SIG-M5 treated with dmso at 0.1 percent for 504 hours (cell line): ENCODE data around the gene ATXN1L.
"Not testable (repeated sequence)": the region's sequence is repeated elsewhere in the genome, so short reads cannot be mapped to it uniquely, and the experiment has no call there.

Experiments used
- DNase-seq: peaks from one replicate; lab custom pipeline; 2025; ENCODE audit not compliant: unreplicated experiment; lab: John Stamatoyannopoulos, UW

The ATXN1L gene

GRCh38 chr16:71852561-71852960, 6.8 kb downstream of the ATXN1L start:
- DNase-seq, result no peak

GRCh38 chr16:71853413-71853812, 7.6 kb downstream of the ATXN1L start:
- no peak for DNase-seq

- no peak for DNase-seq
Observed at GRCh38 chr16:71854369-71854948, 8.7 kb downstream of the ATXN1L start.

- no peak for DNase-seq
Observed at GRCh38 chr16:71855937-71856662, 10.3 kb downstream of the ATXN1L start.

- no peak for DNase-seq
Observed at GRCh38 chr16:71859762-71860521, 14.2 kb downstream of the ATXN1L start.

GRCh38 chr16:71863995-71864394, 18.2 kb downstream of the ATXN1L start:
- no peak for DNase-seq

- no peak for DNase-seq
Observed at GRCh38 chr16:71865173-71865863, 19.5 kb downstream of the ATXN1L start.

GRCh38 chr16:71867175-71867574, 21.4 kb downstream of the ATXN1L start:
- DNase-seq, result not testable (repeated sequence)

GRCh38 chr16:71867939-71868338, 22.2 kb downstream of the ATXN1L start:
- DNase-seq, result no peak

GRCh38 chr16:71869089-71869488, 23.3 kb downstream of the ATXN1L start:
- DNase-seq, result no peak

GRCh38 chr16:71870818-71871217, 25.0 kb downstream of the ATXN1L start:
- DNase-seq, result no peak

- DNase-seq, result no peak
Observed at GRCh38 chr16:71873199-71873598, 27.4 kb downstream of the ATXN1L start.

GRCh38 chr16:71878911-71879310, 33.1 kb downstream of the ATXN1L start:
- DNase-seq, result no peak

GRCh38 chr16:71880176-71880575, 34.4 kb downstream of the ATXN1L start:
- peak; percentile 87 for DNase-seq

- DNase-seq, result peak; percentile 78
Observed at GRCh38 chr16:71882505-71883167, 36.9 kb downstream of the ATXN1L start.

- DNase-seq, result peak; percentile 7
Observed at GRCh38 chr16:71883168-71883848, 37.5 kb downstream of the ATXN1L start.

- DNase-seq, result peak; percentile 34
Observed at GRCh38 chr16:71883849-71884638, 38.3 kb downstream of the ATXN1L start, which contains the start of gene ZNF821. Gene ZNF821 (minus strand): TSS chr16:71884182. CDS start chr16:71879946, 4,236 bp downstream.

- DNase-seq, result peak; percentile 66
Observed at GRCh38 chr16:71885261-71885650, 39.5 kb downstream of the ATXN1L start.

- no peak for DNase-seq
Observed at GRCh38 chr16:71889147-71889546, 43.4 kb downstream of the ATXN1L start.

GRCh38 chr16:71893888-71894228, 48.1 kb downstream of the ATXN1L start:
- no peak for DNase-seq
